Activated naive CD8-positive, alpha-beta T cell treated with anti-CD3 and anti-CD28 coated beads for 36 hours (primary cell): ENCODE measurements around the gene MKNK1. TPM values are rescaled to one million over a fixed set of nuclear protein-coding genes. Genes with fewer than 3 reads are reported as not detected.

ENCODE experiments used
- DNase-seq: peaks from one replicate; pipeline ENCODE4 v3.0.0; 2021
- H3K27ac Mint-ChIP-seq: one replicate; pipeline ENCODE4 v1.8.0; 2022; ENCODE audit warnings: mild to moderate bottlenecking, moderate library complexity, mixed read lengths
- H3K27me3 Mint-ChIP-seq: one replicate; pipeline ENCODE4 v1.8.0; 2022; ENCODE audit warnings: mild to moderate bottlenecking, mixed read lengths
- H3K36me3 Mint-ChIP-seq: one replicate; pipeline ENCODE4 v1.8.0; 2021; ENCODE audit warnings: mild to moderate bottlenecking, mixed read lengths
- H3K4me1 Mint-ChIP-seq: one replicate; pipeline ENCODE4 v1.8.0; 2021; ENCODE audit warnings: mixed read lengths
- H3K4me3 Mint-ChIP-seq: one replicate; pipeline ENCODE4 v1.8.0; 2022; ENCODE audit warnings: mild to moderate bottlenecking, moderate library complexity, mixed read lengths
- H3K9me3 Mint-ChIP-seq: one replicate; pipeline ENCODE4 v1.8.0; 2022; ENCODE audit warnings: mixed read lengths
- total RNA-seq, 2 experiments: library from RNA; stranded (reverse); gene quantifications; one replicate each; pipeline ENCODE4 v1.2.3, GENCODE V29; 2021

Gene MKNK1
- total RNA-seq, 2 experiments from 2014 or later = 23.0 to 23.4 TPM

GRCh38 chr1:46550751-46551231 lies 53.3 kb downstream of the MKNK1 start:
- no peak for DNase-seq
- Mint-ChIP-seq H3K4me1 (peaks cover 9% of the 10 kb centered on the region), H3K27ac (no peak overlapping the region), H3K27me3 (peaks cover 15% of the 10 kb centered on the region), H3K4me3 (no peak overlapping the region), H3K36me3 (no peaks in the 10 kb centered on the region), H3K9me3 (no peaks in the 10 kb centered on the region)

- peak overlapping the region; percentile 56 for H3K27ac Mint-ChIP-seq
- DNase-seq = peak; percentile 52
- peaks cover 9% of the 10 kb centered on the region for H3K4me1 Mint-ChIP-seq
- no peak overlapping the region for H3K4me3 Mint-ChIP-seq
- H3K36me3 Mint-ChIP-seq = no peaks in the 10 kb centered on the region
- H3K9me3 Mint-ChIP-seq = no peaks in the 10 kb centered on the region
- H3K27me3 Mint-ChIP-seq = peaks cover 23% of the 10 kb centered on the region
These were observed 54.1 kb downstream of the MKNK1 start for GRCh38 chr1:46549697-46550681.

GRCh38 chr1:46547481-46548383 lies 56.3 kb downstream of the MKNK1 start:
- Mint-ChIP-seq H3K27me3 (peaks cover 44% of the 10 kb centered on the region), H3K4me3 (no peak overlapping the region), H3K36me3 (no peaks in the 10 kb centered on the region), H3K4me1 (peaks cover 9% of the 10 kb centered on the region), H3K9me3 (no peaks in the 10 kb centered on the region), H3K27ac (no peak overlapping the region)
- no peak for DNase-seq

- H3K27me3 Mint-ChIP-seq = peaks cover 49% of the 10 kb centered on the region
- no peaks in the 10 kb centered on the region for H3K9me3 Mint-ChIP-seq
- H3K27ac Mint-ChIP-seq = no peak overlapping the region
- H3K36me3 Mint-ChIP-seq = no peaks in the 10 kb centered on the region
- peaks cover 9% of the 10 kb centered on the region for H3K4me1 Mint-ChIP-seq
- no peak for DNase-seq
- H3K4me3 Mint-ChIP-seq = no peak overlapping the region
These were observed 57.9 kb downstream of the MKNK1 start for GRCh38 chr1:46546210-46546609.

GRCh38 chr1:46545784-46546183 lies 58.3 kb downstream of the MKNK1 start:
- DNase-seq = no peak
- peaks cover 49% of the 10 kb centered on the region for H3K27me3 Mint-ChIP-seq
- H3K4me3 Mint-ChIP-seq = no peak overlapping the region
- H3K36me3 Mint-ChIP-seq = no peaks in the 10 kb centered on the region
- peaks cover 9% of the 10 kb centered on the region for H3K4me1 Mint-ChIP-seq
- no peaks in the 10 kb centered on the region for H3K9me3 Mint-ChIP-seq
- no peak overlapping the region for H3K27ac Mint-ChIP-seq

- Mint-ChIP-seq H3K4me1 (peaks cover 6% of the 10 kb centered on the region), H3K36me3 (no peaks in the 10 kb centered on the region), H3K9me3 (no peaks in the 10 kb centered on the region), H3K4me3 (no peak overlapping the region), H3K27me3 (peaks cover 49% of the 10 kb centered on the region), H3K27ac (no peak overlapping the region)
- DNase-seq = no peak
These were observed 59.4 kb downstream of the MKNK1 start for GRCh38 chr1:46544561-46545240.

GRCh38 chr1:46543761-46544560 lies 60.1 kb downstream of the MKNK1 start:
- Mint-ChIP-seq H3K4me3 (no peak overlapping the region), H3K9me3 (no peaks in the 10 kb centered on the region), H3K4me1 (no peaks in the 10 kb centered on the region)

GRCh38 chr1:46543382-46543760 lies 60.7 kb downstream of the MKNK1 start:
- Mint-ChIP-seq H3K27me3 (peaks cover 49% of the 10 kb centered on the region), H3K4me1 (no peaks in the 10 kb centered on the region)

More at GRCh38 chr1:46543761-46544560, 60.1 kb downstream of the MKNK1 start:
- no peak overlapping the region for H3K27ac Mint-ChIP-seq
- peaks cover 49% of the 10 kb centered on the region for H3K27me3 Mint-ChIP-seq
- DNase-seq = no peak
- no peaks in the 10 kb centered on the region for H3K36me3 Mint-ChIP-seq

GRCh38 chr1:46539972-46540371 lies 64.1 kb downstream of the MKNK1 start:
- no peak overlapping the region for H3K27ac Mint-ChIP-seq
- H3K36me3 Mint-ChIP-seq = no peaks in the 10 kb centered on the region
- no peaks in the 10 kb centered on the region for H3K9me3 Mint-ChIP-seq
- no peaks in the 10 kb centered on the region for H3K4me1 Mint-ChIP-seq
- peaks cover 39% of the 10 kb centered on the region for H3K27me3 Mint-ChIP-seq
- H3K4me3 Mint-ChIP-seq = no peak overlapping the region
- no peak for DNase-seq

More at GRCh38 chr1:46543382-46543760, 60.7 kb downstream of the MKNK1 start:
- H3K27ac Mint-ChIP-seq = no peak overlapping the region
- DNase-seq = no peak
- no peaks in the 10 kb centered on the region for H3K9me3 Mint-ChIP-seq
- H3K36me3 Mint-ChIP-seq = no peaks in the 10 kb centered on the region
- H3K4me3 Mint-ChIP-seq = no peak overlapping the region

GRCh38 chr1:46538147-46538546 lies 65.9 kb downstream of the MKNK1 start:
- Mint-ChIP-seq H3K4me1 (peaks cover 3% of the 10 kb centered on the region), H3K4me3 (no peak overlapping the region), H3K27me3 (peaks cover 26% of the 10 kb centered on the region), H3K36me3 (no peaks in the 10 kb centered on the region), H3K9me3 (no peaks in the 10 kb centered on the region), H3K27ac (no peak overlapping the region)
- no peak for DNase-seq

GRCh38 chr1:46537651-46538050 lies 66.4 kb downstream of the MKNK1 start:
- Mint-ChIP-seq H3K4me1 (peaks cover 3% of the 10 kb centered on the region), H3K9me3 (no peaks in the 10 kb centered on the region), H3K4me3 (no peak overlapping the region), H3K27me3 (peaks cover 21% of the 10 kb centered on the region), H3K36me3 (no peaks in the 10 kb centered on the region), H3K27ac (no peak overlapping the region)
- no peak for DNase-seq

- no peaks in the 10 kb centered on the region for H3K9me3 Mint-ChIP-seq
- peaks cover 17% of the 10 kb centered on the region for H3K27me3 Mint-ChIP-seq
- H3K4me1 Mint-ChIP-seq = peaks cover 3% of the 10 kb centered on the region
- H3K36me3 Mint-ChIP-seq = no peaks in the 10 kb centered on the region
- DNase-seq = no peak
- no peak overlapping the region for H3K27ac Mint-ChIP-seq
- no peak overlapping the region for H3K4me3 Mint-ChIP-seq
These were observed 67.5 kb downstream of the MKNK1 start for GRCh38 chr1:46536527-46536926.

- H3K9me3 Mint-ChIP-seq = no peaks in the 10 kb centered on the region
- no peak for DNase-seq
- peaks cover 17% of the 10 kb centered on the region for H3K27me3 Mint-ChIP-seq
- no peak overlapping the region for H3K4me3 Mint-ChIP-seq
- H3K36me3 Mint-ChIP-seq = no peaks in the 10 kb centered on the region
- no peak overlapping the region for H3K27ac Mint-ChIP-seq
- peaks cover 3% of the 10 kb centered on the region for H3K4me1 Mint-ChIP-seq
These were observed 69.0 kb downstream of the MKNK1 start for GRCh38 chr1:46535063-46535462.
